NCI-H146 treated with DMSO at 0.1 percent for 48 hours (cell line): ENCODE data around the gene ARHGAP22.

ENCODE experiments used
- DNase-seq: peaks from one replicate; lab custom pipeline; 2025; ENCODE audit not compliant: unreplicated experiment; lab: John Stamatoyannopoulos, UW

ARHGAP22 gene

DNA sequence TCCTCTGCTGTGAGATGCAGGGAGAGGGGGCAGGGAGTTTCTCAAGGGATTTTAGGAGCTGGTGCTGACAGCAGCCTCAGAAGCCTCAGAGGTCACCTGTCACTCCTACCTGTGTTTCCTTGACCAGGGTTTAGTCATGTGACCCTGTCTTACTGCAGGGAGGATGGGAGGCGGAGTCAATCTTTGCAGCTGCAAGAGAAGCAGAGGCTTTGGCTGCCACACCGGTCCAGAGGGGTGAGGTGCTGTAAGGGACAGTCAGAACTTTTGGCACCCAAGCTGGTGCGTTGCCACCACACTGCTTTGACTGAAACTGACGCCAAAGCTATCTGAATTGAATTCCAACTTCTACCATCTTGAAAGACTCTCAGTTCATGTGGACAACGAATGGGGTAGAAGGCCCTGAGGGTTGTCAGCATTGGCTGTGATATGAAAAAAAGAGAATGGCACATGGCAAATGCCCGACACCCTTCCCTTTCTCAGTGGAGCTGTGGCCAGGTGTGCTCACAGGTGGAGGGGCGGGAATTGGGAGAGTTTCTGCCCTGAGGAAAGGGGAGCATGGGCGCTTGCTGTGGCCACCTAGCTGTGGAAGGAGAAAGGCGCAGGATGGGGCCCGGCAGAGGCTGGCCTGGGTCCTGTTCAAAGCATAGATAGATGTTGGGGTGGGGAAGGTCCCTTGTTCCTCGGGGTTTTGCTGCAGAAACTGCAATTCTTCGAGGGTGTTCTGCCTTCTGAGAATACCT lies 69.3 kb downstream of the ARHGAP22 start:
- DNase-seq: no peak

DNA sequence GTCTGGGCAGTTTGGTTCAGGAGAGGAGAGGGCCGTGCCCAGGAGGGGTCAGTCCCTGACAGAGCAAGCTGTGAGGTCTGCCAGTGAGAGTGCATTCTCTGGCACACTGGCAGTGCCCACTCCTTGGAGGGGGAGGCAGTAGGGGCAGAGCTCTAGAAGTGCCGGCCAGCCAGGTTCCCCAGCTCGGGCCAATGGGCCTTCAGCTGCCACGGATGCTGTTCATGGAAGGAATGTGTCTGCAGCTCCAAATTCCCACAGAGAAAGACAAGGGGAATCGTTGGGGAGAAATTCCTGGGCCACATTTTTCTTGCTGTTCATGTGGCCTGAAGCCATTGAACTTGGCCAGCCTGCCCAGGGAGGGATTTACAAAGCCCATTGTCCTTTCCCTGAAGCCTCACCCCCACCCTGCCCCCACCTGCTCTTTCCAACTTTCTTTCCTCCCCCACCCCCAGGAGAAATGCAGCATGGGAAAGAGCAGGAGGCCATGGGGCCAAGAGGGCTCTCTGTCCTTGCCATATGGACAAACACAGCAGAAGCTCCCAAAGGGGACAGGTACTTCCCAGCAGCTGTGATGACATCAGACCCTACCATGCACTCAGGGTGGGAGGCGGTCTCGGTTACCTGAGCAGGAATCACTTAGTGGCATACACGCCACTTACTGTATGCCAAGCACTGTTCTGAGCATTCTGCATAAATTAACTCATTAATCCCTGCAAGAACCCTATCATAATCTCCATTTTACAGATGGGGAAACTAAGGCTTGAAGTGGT lies 70.7 kb downstream of the ARHGAP22 start:
- DNase-seq: no peak

DNA sequence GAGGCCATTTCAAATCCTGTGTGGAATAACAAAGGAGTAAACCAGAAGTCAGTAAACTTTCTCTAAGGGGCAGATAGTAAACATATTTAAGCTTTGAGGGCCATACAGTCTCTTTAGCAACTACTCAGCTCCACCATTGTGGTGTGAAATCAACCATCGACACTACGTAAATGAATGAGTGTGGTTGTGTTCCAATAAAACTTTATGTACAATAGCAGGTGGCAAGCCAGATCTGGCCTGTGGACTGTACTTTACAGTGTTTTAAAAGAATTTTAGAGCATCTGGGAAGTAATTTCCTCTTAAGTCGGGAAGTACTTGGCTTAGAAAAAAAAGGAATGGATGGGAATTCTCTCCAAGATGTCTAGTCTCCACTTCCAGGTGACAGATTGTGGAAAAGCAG lies 71.3 kb downstream of the ARHGAP22 start:
- no peak for DNase-seq

DNA sequence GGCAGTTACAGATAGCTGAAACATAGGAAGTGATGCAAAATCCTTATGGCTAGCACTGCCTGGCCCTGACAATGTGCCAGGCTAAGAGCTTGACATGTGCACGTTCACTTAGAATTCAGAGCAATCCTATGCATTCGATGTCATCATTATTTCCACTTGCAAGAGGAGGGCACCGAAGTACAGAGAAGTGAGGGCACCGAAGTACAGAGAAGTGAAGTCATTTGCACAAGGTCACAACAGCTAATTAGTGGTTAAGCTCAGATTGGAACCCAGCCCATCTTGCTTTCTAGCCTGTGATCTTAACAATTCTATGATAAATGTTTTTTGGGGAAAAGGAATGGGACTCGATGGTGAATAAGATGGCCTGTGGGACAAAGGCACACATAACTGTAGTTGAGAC lies 73.4 kb downstream of the ARHGAP22 start:
- DNase-seq: no peak

DNA sequence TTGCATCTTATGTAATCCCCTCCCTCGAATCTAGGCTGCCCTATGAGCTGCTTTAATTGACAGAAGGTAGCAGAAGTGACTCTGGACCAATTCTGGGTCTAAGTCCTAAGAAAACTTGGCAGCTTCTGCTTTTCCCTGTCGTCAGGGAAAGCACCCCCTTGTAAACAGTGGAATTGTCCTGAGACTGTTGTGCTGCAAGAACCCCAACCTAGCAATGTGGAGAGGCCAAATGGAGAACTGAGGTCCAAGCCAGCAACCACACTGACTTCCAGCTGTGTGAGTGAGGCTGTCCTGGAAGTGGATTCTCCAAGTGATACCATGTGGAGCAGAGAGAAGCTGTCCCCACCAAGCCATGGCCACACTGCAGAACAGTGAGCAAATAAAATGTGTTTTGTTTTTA lies 75.5 kb downstream of the ARHGAP22 start:
- no peak for DNase-seq

DNA sequence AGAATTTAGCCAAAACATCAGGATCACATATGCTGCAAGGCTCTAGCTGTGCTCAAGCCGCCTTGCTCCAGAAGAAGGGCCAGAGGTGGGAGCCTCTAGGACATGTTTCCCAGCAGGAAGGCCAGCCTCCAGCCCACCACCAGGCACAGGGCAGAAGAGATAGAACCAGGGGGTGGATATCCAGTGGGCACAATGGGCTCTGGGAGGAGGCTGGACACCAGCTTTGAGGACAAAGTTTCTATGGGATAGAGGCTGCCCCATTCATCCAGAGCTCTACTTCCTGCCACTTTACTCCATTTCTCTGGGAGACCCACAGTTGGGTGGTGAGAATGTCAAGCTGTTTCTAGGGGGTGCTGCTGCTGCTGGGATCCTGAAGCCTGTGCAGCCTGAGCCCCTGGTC lies 77.1 kb downstream of the ARHGAP22 start:
- DNase-seq: no peak

DNA sequence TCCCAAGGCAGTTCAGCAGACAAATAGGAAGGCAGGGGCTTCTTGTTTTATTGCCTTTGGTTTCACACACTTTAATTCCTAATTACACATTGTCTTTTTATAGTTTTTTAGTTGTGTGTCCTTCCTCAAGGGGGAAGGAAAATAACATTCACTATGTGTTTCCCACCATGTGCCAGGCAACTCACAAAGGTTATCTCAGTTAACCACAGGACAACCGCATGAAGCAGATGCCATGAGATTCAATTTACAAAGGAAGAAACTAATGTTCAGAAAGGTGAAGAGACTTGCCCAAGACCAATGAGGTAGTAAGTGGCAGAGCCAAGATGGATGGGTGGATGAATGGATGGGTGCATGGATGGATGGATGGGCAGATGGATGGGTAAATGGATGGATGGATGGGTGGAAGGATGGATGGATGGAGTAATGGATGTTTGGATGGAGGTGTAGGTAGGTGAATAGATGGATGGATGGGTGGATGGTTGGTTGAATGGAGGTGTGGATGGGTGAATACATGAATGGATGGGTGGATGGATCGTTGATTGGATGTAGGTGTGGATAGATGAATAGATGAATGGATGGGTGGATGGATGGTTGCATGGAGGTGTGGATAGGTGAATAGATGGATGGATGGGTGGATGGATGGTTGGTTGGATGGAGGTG lies 77.9 kb downstream of the ARHGAP22 start:
- DNase-seq: no peak

DNA sequence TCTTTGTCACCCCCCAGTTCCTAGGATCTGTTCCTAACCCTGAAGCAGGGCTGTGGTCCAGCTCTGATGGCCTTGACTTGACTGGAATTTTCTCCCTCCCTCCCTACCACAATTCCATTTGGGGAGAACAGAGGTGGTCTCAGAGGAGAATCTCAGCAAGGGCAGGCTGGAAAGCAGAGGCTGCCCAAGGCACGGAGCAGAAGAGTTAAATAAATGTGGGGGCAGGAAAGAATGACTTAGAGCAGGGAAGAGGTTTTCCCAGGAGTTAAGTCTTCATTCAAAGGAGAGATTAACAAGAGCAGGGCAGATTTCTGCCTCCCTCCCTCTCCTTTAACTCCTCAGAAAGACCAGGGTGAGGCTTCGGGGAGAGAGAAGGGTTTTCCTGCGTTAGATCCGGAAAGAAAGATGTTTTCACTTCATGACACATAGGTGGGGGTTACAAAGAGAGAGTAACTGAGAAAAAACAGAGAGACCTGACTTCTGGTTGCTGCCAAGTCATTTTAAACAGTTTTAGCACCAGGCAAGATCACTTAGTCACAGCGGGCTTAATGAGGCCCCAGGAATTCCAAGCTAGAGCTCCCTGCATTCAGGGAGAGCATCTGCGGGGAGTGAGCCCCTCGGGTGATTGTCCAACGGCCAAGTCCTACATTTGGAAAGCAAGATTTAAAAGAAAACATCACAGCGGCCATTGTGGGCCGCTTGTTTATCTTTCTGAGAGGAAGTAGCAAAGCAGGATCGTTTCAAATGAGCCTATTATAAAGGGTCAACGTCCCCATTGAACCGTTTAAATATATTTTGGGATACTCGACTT lies 78.7 kb downstream of the ARHGAP22 start:
- DNase-seq: no peak

DNA sequence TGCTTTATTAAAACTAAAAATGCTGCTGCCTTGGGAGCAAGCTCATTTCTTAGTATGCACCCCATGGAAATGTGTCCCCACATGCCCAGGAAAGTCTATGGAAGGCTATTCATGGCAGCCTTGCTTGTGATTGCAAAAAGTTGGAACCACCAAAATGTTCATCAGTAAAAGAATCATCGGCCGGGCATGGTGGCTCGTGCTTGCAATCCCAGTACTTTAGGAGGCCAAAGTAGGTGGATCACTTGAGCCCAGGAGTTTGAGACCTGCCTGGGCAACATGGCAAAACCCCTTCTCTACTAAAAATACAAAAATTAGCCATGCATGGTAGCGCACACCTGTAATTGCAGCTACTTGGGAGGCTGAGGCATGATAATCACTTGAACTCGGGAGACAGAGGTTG lies 79.8 kb downstream of the ARHGAP22 start:
- no peak for DNase-seq

DNA sequence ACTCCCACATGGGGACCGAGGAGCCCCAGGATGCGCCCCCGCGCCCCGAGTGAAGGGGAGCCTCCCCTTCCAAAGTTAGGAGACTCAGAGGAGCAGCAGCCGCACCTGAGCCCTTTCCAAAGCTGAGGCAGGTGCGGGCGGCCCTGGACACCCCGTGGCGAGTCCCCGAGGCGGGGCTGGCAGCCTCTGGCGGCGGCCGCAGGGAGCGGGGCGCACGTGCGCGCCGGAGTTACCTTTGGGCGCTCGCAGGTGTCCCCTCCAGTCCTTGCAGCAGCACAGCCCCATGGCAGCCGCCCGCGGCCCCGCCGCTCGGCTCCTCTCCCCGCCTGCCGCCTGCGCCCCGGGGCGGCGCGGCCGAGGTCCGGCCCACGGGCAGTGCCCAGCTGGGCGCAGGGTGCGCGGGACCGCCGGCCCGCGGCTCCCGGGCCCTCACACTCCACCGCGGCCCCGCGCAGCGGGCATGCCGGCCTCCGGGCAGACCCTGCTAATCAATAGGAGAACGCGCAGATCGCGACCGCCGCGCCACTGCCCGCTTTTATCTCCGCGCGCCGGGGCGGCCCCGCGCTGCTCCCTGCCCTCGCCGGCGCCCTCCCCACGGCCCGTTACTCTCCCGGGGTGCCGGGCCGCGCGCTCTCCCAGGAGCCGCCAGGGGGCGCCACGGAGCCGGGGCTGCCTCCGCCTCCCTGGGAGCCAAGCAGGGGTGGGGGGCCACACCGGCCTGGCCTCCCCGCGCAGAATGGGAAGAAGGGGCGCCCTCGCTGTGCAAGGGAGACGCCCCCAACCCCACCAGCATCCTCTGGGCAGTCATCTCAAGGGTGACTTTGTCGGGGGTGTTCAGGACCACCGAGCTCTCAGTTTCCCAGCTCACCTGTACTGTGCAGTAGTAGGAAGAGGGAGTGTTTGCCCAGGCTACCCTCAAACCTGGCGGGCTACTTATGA lies 80.8 kb downstream of the ARHGAP22 start:
- peak; percentile 31 for DNase-seq

DNA sequence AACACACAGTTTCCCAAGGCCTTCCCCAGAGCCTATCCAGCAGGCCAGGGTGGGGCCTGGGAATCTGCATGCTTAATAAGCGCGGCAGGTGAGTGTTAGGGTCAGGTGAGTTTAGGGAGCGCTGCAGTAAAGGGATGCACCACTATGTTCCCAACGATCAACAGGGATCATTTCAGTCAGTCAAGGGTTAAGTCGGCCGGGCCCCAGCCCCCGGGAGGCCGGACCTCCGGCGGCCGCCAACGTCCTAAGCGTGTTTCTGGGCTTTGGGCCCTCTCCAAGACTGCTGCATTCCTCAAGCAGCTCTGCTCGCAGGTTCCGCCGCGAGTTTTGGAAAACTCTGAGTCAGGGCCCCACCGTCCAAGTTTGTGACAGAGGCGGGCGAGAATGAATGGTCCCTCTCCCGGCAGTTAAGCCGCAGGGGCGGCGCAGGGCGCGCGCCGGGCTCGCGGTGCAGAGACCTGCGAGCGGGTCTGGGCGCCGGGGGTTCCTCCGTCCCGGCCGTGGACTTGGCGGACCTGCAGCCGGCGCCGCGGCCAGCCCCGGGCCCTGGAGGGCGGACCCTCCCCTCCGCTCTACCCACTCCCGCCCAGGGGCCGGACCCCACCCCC lies 81.6 kb downstream of the ARHGAP22 start:
- DNase-seq: no peak

DNA sequence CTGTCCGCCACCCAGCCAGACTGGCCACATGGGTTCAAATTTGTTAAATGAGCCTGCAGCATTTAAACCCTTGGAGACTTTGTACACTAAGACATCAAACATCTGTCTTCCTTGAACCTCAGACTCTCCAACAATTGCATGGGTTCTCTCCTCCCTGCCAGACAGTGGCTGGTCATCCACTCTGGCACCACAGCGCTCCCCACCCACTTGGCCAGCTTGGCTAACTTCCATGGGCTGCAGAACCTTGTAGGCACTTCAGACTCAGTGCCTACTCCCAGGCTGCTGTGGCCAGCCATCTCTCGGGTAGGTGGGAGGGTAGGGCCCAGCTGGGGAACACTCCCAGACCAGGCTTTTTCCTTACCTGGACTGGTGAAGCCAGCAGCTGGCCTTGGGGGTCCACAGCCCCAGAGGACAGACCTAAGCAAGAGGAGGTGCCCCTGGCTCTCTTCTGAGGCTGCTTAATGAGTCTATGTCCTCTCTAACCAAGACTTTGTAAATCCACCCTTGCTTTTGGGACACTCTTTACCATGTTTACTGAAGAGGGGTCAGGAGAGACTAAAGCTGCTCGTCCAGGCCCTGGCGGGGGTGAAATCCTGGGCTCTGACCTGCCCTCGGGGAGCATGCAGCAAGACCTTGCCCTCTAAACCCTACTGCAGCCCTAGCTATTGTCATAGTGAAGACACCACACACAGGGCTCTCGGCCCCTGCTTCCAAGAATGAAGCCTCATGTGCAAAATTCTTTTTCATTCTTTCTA lies 82.7 kb downstream of the ARHGAP22 start:
- no peak for DNase-seq

DNA sequence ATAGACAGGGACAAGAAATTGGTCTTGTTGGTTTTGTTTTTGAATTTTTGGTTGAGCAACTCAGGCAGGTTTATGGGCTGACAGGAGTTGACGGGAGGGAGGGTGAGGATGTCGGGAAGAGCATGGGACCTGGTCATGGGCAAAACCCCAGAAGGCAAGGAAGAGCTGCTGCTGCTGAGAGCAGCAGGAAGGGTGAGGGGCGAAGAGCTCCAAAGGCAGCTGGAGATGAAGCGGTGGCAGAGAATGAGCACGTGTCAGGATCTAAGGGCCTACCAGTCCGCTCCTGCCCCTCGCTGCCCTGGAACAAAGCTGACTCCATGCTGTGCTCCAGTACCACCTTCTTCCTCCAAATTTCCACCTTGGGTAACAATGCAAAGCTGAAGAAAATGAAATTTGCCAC lies 84.3 kb downstream of the ARHGAP22 start:
- no peak for DNase-seq

DNA sequence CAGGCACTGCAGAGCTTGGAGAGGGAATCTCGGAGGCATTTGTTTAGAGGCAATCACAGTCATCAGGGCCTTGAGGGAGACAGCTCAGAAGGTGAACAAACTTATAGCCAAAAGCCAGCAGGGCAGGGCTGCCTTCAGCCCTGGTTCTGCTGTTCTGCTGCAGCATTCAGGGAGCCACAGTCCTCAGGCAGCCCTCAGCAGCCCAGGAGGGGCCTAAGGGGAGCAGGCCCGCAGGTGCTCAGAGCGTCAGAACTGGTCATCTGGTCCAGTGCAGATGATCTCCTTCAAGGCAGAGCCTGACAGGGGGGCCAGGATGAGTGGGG lies 84.7 kb downstream of the ARHGAP22 start:
- DNase-seq: no peak

DNA sequence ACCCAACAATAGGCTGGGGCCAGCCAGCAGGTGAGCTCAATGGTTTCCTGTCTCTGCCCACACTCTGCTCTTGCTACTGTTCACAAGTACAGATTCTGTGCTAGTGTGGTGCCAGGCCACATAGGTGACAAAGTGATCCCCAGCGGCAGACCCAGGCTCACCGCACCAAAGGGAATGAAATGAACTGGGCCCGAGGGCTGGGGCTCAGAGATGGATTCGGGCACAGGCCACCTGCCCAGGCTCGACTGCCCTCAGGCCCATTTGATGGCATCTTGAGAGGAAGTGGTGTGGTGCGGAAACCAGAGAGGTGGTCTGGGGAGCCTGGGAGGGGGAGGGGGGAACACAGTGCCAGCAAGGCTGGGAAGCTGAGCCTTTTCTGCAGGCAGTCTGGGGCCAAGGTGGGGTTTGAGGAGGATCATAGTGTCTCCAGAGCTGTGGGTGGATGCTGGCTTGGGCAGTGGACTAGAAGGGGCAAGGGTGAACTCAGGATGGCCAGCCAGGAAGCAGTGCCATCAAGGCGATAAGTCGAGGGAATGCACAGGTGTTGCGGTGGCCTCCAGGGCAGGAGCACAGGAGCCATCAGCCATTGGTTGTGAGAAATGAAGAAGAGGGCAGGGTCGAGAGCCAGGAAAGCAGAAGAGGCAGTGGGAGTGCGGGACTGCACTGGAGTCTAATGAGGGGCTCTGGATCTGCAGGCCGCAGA lies 85.2 kb downstream of the ARHGAP22 start:
- no peak for DNase-seq

DNA sequence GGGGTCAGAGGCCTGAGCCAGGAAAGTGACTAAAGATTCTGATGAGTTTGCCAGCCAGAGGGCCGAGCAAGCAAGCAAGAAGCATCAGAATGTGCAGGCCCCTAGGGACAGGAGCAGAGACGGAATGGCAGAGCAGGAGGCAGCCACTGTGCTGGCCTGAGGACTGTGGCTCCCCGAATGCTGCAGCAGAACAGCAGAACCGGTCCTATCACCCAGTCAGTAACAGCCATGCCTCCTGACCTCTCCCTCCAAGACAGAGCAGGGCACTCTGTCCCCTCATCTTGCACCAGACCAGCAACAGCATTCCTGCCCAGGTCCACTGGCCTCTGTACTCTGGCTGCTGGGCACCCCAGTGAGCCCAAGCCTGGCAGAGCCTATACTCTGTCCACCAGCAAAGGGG lies 85.9 kb downstream of the ARHGAP22 start:
- no peak for DNase-seq

DNA sequence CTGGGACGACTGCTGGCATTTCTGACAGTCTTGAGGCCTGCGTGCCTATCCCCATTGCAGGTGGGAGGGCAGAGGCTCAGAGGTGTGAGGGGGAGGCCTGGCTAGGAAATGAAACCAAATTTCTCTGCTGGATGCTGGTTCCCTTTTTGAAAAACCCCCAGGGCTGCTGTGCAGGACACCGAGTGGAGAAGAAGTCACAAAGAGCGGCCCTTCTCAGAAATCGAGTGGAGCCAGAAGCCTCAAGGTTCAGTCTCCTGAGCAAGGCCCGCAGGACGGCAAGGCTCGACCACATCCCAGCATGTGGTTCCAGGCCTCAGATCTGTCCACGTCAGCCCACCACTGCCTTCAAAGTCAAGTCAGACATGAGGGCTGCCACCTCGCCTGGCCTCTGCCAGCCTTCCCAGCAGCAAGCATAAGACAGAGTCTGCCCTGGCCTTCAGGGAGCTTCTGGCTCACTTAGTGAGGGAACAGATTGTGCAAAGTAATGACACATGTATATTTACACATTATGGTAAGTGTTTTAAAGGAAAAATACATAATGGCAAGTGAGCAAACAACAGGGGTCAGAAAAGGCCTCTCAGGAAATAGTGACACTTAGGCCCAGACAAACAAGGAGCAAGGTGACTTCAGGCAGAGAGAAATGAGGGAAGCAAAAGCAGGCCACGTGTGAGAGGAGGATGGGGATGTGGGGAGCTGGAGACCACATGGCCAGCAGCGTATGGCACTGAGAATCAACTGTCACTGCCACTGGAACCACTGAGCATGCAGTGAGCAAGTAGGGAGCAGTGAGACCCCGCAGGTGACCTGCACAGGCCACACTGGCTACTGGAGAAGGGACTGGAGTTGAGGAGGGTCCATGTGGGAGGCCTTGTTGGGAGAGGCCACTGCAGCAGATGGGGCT lies 86.7 kb downstream of the ARHGAP22 start:
- no peak for DNase-seq

DNA sequence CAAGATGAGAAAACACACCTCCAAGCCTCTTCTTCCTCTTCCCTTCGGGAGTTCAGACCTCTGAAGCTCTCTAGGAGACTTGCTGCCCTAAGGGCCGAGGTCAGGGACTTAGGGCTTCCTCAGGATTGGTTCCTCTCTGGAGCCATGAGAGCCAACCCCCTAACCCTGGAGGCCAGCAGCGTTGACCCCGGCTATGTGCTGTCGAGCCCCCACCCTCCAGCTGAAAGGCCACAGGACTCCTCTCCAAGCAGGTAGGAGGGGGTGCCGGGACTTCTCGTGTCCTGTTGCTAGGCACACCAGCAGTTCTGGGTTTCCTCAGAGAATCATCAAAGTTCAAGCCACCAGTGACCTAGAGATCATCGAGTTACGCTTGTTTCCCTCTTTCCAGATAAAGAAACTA lies 87.4 kb downstream of the ARHGAP22 start:
- no peak for DNase-seq
